GM10248 (cell line): ENCODE data around the gene CST11.

ENCODE experiments used
- CTCF ChIA-PET: fragments of 300-600 bp; sonication (Branson Sonifier 250); formaldehyde crosslinking; extraction: SDS; loops from one replicate; lab custom pipeline; 2021; ENCODE audit warnings: antibody characterized with exemption; lab: Yijun Ruan, JAX
- POLR2A ChIA-PET: fragments of 350-650 bp; sonication (Branson Sonifier 250); formaldehyde crosslinking; extraction: SDS; loops from one replicate; lab custom pipeline; 2020; ENCODE audit warnings: antibody characterized with exemption; lab: Yijun Ruan, JAX
- DNase-seq: peaks from one replicate; pipeline ENCODE4 v3.0.0; 2012; ENCODE audit errors: extremely low spot score
- TF ChIP-seq, protein P1 (sequence below): IDR thresholded peaks from 2 replicates; pipeline ENCODE4 v1.5.1; 2012; ENCODE audit warnings: mild to moderate bottlenecking, low read depth; ENCODE audit errors: extremely low read depth, missing control alignments, control extremely low read depth

The CST11 gene

DNA sequence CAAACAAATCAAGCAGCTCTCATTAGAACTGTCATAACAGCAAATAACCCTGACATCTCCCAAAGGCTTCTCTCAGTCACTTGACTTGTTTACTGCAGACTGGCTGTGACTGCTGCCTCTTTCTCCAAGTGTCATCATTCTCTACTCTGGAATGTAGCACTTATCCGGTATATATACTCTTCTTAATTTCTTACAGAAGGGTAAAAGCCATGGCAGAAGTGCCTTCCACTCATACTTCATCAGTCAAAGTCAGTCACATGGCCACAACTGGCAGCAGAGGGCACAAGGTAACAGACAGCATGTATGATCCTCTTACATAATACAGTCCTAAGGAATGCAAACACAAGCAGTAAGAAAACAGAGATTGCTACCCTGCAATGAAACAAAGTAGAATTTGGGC, 40.6 kb downstream of the CST11 start:
- CTCF ChIA-PET, result interaction anchor here (1.0 to 1.2 kb wide), 2 partner anchors 10 to 20 kb away, joined by 3 to 4 read pairs; partner anchors contain the start of gene NAPB

DNA sequence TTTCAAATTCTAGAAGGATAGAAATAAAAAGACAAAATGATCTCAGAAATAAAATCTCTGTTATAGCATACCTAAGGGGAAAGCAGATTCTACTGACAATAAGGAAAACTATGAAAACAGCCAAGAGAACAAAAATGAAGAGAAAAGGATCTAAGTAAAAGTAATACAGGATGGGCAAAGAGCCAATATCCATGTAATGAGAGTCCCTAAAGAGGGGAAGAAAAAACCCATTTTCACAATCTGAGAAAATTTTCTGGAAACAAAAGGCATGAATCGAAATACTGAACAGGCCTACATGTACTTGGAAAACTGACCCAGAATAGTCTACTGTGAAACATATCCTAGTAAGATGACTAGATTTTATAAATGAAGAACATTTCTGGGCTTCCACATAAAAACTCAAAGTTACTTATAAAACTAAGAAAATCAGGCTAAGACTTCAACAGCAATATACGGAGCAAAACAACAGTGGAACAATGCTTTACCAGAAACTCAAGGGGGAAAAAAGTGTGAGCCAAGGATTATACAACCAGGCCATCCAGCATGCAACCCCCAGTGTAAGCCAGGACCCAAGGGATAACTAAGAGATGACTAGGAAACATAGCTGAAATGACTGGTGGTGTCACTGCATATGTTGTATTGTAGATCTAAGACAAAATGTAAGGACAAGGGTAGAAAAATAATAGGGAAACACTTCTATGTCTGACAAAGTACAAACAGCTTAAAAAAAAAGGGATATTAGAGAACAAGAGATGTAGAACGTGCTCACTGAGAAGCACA, 41.6 kb downstream of the CST11 start:
- TF ChIP-seq, protein P1, sequence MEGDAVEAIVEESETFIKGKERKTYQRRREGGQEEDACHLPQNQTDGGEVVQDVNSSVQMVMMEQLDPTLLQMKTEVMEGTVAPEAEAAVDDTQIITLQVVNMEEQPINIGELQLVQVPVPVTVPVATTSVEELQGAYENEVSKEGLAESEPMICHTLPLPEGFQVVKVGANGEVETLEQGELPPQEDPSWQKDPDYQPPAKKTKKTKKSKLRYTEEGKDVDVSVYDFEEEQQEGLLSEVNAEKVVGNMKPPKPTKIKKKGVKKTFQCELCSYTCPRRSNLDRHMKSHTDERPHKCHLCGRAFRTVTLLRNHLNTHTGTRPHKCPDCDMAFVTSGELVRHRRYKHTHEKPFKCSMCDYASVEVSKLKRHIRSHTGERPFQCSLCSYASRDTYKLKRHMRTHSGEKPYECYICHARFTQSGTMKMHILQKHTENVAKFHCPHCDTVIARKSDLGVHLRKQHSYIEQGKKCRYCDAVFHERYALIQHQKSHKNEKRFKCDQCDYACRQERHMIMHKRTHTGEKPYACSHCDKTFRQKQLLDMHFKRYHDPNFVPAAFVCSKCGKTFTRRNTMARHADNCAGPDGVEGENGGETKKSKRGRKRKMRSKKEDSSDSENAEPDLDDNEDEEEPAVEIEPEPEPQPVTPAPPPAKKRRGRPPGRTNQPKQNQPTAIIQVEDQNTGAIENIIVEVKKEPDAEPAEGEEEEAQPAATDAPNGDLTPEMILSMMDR, result no peak
- ChIA-PET POLR2A (no interaction called here), CTCF (interaction anchor here (1.0 to 1.2 kb wide), 2 partner anchors 11 to 19 kb away, joined by 3 to 4 read pairs; partner anchors contain the start of gene NAPB)
- no peak for DNase-seq

More for the DNA sequence above, 40.6 kb downstream of the CST11 start:
- POLR2A ChIA-PET, result no interaction called here
- DNase-seq, result no peak
- TF ChIP-seq, protein P1, result no peak

DNA sequence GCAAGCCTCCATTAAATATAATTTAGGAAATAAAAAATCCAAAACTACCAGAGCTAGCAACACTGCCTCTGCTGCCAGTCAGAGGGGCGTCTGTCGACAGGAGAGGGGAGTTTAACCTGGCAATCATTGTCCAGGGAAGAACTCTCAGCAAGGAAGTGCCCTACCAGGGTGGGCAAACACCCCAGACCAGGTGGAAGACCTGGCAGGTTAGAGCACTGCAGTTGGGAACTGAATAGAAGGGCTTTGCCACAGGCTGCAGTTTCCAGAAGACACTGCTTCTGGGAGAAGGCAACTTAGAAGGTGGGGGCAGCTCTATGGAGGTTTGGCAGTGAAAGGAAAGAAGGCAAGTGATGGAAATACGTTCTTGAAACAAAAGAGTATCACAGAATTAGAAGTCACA, 42.9 kb downstream of the CST11 start:
- POLR2A ChIA-PET, result no interaction called here
- CTCF ChIA-PET, result interaction anchor here (1.2 to 1.3 kb wide), 3 partner anchors 9 to 69 kb away, joined by 3 to 9 read pairs (median 3); no protein-coding TSS in a partner anchor
- no peak for DNase-seq
- TF ChIP-seq, protein P1, result no peak

DNA sequence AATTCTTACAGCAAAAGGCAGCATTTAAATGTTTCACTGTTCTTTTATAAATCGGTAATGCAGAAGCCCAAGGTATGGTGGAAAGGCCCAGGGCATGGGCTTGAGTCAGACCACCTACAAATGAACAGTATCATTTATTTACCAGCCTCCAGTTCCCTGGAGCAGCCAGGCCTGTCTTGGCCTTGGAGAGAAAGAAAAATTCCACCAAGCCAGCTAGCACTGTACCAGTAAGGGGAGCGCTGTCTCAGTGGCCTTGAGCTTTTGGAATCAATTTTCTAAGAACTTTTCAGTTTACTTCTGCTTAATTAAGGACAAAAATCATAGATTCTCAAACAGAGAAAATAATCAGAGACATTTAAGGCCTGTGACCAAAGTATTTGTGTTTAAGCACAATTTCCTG, 43.7 kb downstream of the CST11 start:
- no peak for DNase-seq
- ChIA-PET CTCF (interaction anchor here (0.8 to 1.3 kb wide), 5 partner anchors 9 to 68 kb away, joined by 3 to 9 read pairs (median 3); no protein-coding TSS in a partner anchor), POLR2A (no interaction called here)
- TF ChIP-seq, protein P1, result no peak

DNA sequence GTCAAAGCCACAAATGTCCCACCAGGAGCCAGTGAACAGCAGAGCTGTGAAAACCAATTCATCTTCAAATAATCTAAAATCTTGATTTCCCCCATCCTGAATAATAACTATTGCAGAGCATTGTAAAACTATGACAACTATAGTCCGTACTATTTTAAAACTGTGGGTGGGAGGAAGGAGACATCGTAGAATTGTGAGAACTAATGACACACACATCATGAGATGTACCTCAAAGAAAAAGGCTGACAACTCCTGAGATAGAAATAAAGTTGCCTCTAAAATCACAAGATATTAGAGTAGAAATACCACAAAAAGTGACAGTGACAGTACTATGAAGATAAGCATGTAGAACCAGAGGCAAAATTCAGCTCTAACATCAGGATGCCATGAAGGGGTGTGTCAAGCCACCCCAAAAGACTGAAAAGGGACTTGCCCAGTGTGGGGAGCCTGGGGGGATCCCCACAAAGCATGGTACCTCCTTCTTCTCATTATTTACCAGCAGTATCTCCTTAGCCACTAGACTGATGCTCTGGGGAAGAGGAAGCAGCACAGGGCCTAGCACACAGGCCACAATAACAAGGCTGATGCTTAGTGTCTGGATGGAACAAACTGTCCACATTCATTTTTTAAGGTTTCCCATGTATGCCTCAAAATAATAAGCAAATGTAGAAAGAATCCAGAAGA, 44.8 kb downstream of the CST11 start:
- ChIA-PET POLR2A (interaction anchor here (0.7 kb wide), 1 partner anchor 10 kb away, joined by 4 read pairs; no protein-coding TSS in a partner anchor), CTCF (interaction anchor here (1.7 to 8.1 kb wide), 2 partner anchors 10 to 58 kb away, joined by 6 to 73 read pairs; partner anchors contain the start of genes NAPB and NXT1)
- TF ChIP-seq, protein P1, result no peak

DNA sequence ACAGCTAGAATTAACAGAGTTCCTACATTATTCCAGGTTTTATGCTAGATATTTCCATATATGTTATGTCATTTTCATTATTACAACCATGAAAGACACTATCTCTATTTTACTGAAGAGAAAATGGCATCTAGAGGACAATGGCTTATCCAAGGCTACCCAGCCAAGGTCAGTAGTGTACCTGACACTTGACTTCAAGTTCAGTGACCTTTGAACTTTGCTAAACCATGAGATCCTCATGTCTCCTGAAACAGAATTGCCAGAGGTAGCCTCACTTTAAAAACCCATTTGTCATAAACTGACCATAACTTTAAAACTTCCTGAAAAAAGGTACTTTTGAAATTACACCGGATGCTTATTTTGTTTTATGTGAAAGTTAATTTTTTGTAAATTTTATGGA, 45.8 kb downstream of the CST11 start:
- TF ChIP-seq, protein P1, result no peak
- POLR2A ChIA-PET, result no interaction called here
- DNase-seq, result no peak
- CTCF ChIA-PET, result interaction anchor here (1.1 to 8.1 kb wide), 3 partner anchors 12 to 57 kb away, joined by 4 to 73 read pairs (median 6); partner anchors contain the start of genes NAPB and NXT1

More for the DNA sequence above, 44.8 kb downstream of the CST11 start:
- peak; percentile 49 for DNase-seq
